A549 (cell line): Measurements from ENCODE around the gene XPNPEP1. TPM values are rescaled to one million over a fixed set of nuclear protein-coding genes. Genes with fewer than 3 reads are reported as not detected.

Experiments used
- ATAC-seq, 2 experiments: fragments of 200-7000 bp in 1 of 2; fragments of >200 bp in 1 of 2; cut with Nextera tagmentation in 1 of 2; cut with Tn5 transposase in 1 of 2; 3 replicates each; pipeline versions ENCODE4 v1.8.0 to v1.9.1; 2018 to 2020; ENCODE audit warnings: mild to moderate bottlenecking in 1 of 2, moderate library complexity in 1 of 2
- CTCF ChIA-PET: fragments of 300-600 bp; sonication (Branson Sonifier 250); formaldehyde crosslinking; extraction: SDS; loops from one replicate; lab custom pipeline; 2021; ENCODE audit warnings: antibody characterized with exemption, inconsistent platforms; lab: Yijun Ruan, JAX
- POLR2A ChIA-PET: fragments of 350-600 bp; formaldehyde crosslinking; extraction: SDS; loops from one replicate; lab custom pipeline; 2021; ENCODE audit warnings: antibody characterized with exemption, inconsistent platforms; lab: Yijun Ruan, JAX
- DNase-seq, 2 experiments: peaks; one replicate each; pipeline versions ENCODE4 v3.0.0 to v3.0.0-alpha.2; 2011 to 2016; ENCODE audit warnings: low read depth in 1 of 2, low spot score in 1 of 2
- FAIRE-seq: peaks from 2 replicates; lab custom pipeline; 2011; peaks lifted over from hg19 to GRCh38; lab: Jason Lieb, UNC
- H3K27ac ChIP-seq, 2 experiments: fragments of >200 bp; sonication (Bioruptor Twin); formaldehyde crosslinking; 3 replicates each; pipeline ENCODE4 v1.5.1; 2016 to 2017
- H3K4me1 ChIP-seq: fragments of >200 bp; sonication (Bioruptor Twin); formaldehyde crosslinking; 3 replicates; pipeline ENCODE4 v1.6.1; 2016
- H3K4me2 ChIP-seq: fragments of >200 bp; sonication (Bioruptor Twin); formaldehyde crosslinking; 3 replicates; pipeline ENCODE4 v1.6.1; 2016
- H3K4me3 ChIP-seq: fragments of >200 bp; sonication (Bioruptor Twin); formaldehyde crosslinking; 3 replicates; pipeline ENCODE4 v1.5.1; 2016
- H3K9me3 ChIP-seq: fragments of >200 bp; sonication (Bioruptor Twin); formaldehyde crosslinking; 3 replicates; pipeline ENCODE4 v1.6.1; 2016
- BHLHE40 ChIP-seq: IDR thresholded peaks from 2 replicates; pipeline ENCODE4 v1.6.1; 2012; ENCODE audit warnings: low read depth, low read length, inconsistent platforms
- CBX2 ChIP-seq: fragments of 200-600 bp; sonication (generic); IDR thresholded peaks from 2 replicates; pipeline ENCODE4 v1.6.1; 2016; ENCODE audit warnings: low read depth, mild to moderate bottlenecking, borderline replicate concordance
- CEBPB ChIP-seq, 2 experiments: fragments of >200 bp in 1 of 2; sonication (Bioruptor Twin) in 1 of 2; formaldehyde crosslinking in 1 of 2; IDR thresholded peaks; 2 replicates each; pipeline ENCODE4 v1.6.1; 2012 to 2016
- EHF ChIP-seq: fragments of 250-450 bp; sonication (Bioruptor Pico); IDR thresholded peaks from 2 replicates; pipeline ENCODE4 v1.5.0; 2020; ENCODE audit warnings: mild to moderate bottlenecking
- EHMT2 ChIP-seq: fragments of 200-600 bp; sonication (generic); IDR thresholded peaks from 2 replicates; pipeline ENCODE4 v1.6.1; 2016; ENCODE audit warnings: antibody characterized with exemption, low read depth, mild to moderate bottlenecking, moderate library complexity
- FOSB ChIP-seq: fragments of 250-450 bp; sonication (Bioruptor Pico); IDR thresholded peaks from 2 replicates; pipeline ENCODE4 v1.5.0; 2020; ENCODE audit warnings: mild to moderate bottlenecking, moderate library complexity
- FOXS1 ChIP-seq: fragments of 250-450 bp; sonication (Bioruptor Pico); IDR thresholded peaks from 2 replicates; pipeline ENCODE4 v1.5.0; 2020; ENCODE audit warnings: mild to moderate bottlenecking, moderate library complexity
- HES2 ChIP-seq: fragments of >200 bp; sonication (Bioruptor Twin); formaldehyde crosslinking; IDR thresholded peaks from 2 replicates; pipeline ENCODE4 v1.6.1; 2016
- JUNB ChIP-seq: fragments of >200 bp; sonication (Bioruptor Twin); formaldehyde crosslinking; IDR thresholded peaks from 2 replicates; pipeline ENCODE4 v1.6.1; 2016
- MAFK ChIP-seq: fragments of 450-650 bp; IDR thresholded peaks from 2 replicates; pipeline ENCODE4 v1.6.1; 2014; ENCODE audit not compliant: partially characterized antibody
- MAX ChIP-seq: IDR thresholded peaks from 2 replicates; pipeline ENCODE4 v1.6.1; 2012
- MYC ChIP-seq: IDR thresholded peaks from 2 replicates; pipeline ENCODE4 v1.6.1; 2012; ENCODE audit warnings: mild to moderate bottlenecking, inconsistent platforms, low read length, improper control_type of control experiment, borderline replicate concordance
- NFE2L2 ChIP-seq: fragments of 150-350 bp; conservative IDR thresholded peaks from 2 replicates; pipeline ENCODE4 v1.6.1; 2014; ENCODE audit warnings: low read length
- NPAS2 ChIP-seq: fragments of 250-450 bp; sonication (Bioruptor Pico); IDR thresholded peaks from 2 replicates; pipeline ENCODE4 v1.8.0; 2022; ENCODE audit warnings: mild to moderate bottlenecking, moderate library complexity, borderline replicate concordance
- PBX3 ChIP-seq: IDR thresholded peaks from 2 replicates; pipeline ENCODE4 v1.6.1; 2012
- POLR2AphosphoS2 ChIP-seq: conservative IDR thresholded peaks from 2 replicates; pipeline ENCODE4 v1.6.1; 2012; ENCODE audit warnings: low read length, improper control_type of control experiment, inconsistent platforms
- RAD21 ChIP-seq, 2 experiments: fragments of >200 bp in 1 of 2; sonication (Bioruptor Twin) in 1 of 2; formaldehyde crosslinking in 1 of 2; IDR thresholded peaks in 1 of 2; conservative IDR thresholded peaks in 1 of 2; 2 replicates in 1 of 2; 3 replicates in 1 of 2; pipeline ENCODE4 v1.6.1; 2012 to 2018; ENCODE audit warnings: inconsistent platforms in 1 of 2
- RARB ChIP-seq: fragments of 250-450 bp; sonication (Bioruptor Pico); IDR thresholded peaks from 2 replicates; pipeline ENCODE4 v1.8.0; 2021; ENCODE audit warnings: mild to moderate bottlenecking, moderate library complexity
- RCOR1 ChIP-seq: fragments of 150-350 bp; IDR thresholded peaks from 2 replicates; pipeline ENCODE4 v1.6.1; 2014; ENCODE audit warnings: antibody characterized with exemption, low read length, low read depth
- RFX5 ChIP-seq: fragments of 450-650 bp; IDR thresholded peaks from 2 replicates; pipeline ENCODE4 v1.7.1; 2014; ENCODE audit warnings: antibody characterized with exemption, mild to moderate bottlenecking, moderate library complexity
- RNF2 ChIP-seq: fragments of 200-600 bp; sonication (generic); IDR thresholded peaks from 2 replicates; pipeline ENCODE4 v1.6.1; 2016; ENCODE audit warnings: low read depth, mild to moderate bottlenecking, antibody characterized with exemption, moderate library complexity, borderline replicate concordance
- SMC3 ChIP-seq: fragments of >200 bp; sonication (Bioruptor Twin); formaldehyde crosslinking; IDR thresholded peaks from 3 replicates; pipeline ENCODE4 v1.6.1; 2018; ENCODE audit warnings: inconsistent platforms
- SREBF2 ChIP-seq: fragments of 450-650 bp; IDR thresholded peaks from 2 replicates; pipeline ENCODE4 v1.6.1; 2014; ENCODE audit warnings: mild to moderate bottlenecking, moderate library complexity
- TP53 ChIP-seq: fragments of 250-450 bp; sonication (Bioruptor Pico); IDR thresholded peaks from 2 replicates; pipeline ENCODE4 v1.5.0; 2021; ENCODE audit warnings: mild to moderate bottlenecking, moderate library complexity
- USF2 ChIP-seq: fragments of 450-650 bp; IDR thresholded peaks from 2 replicates; pipeline ENCODE4 v1.6.1; 2014; ENCODE audit warnings: antibody characterized with exemption
- ZC3H11A ChIP-seq: fragments of 450-650 bp; IDR thresholded peaks from 2 replicates; pipeline ENCODE4 v1.6.1; 2014; ENCODE audit warnings: antibody characterized with exemption, mild to moderate bottlenecking
- ZFP36 ChIP-seq: fragments of 450-650 bp; IDR thresholded peaks from 2 replicates; pipeline ENCODE4 v1.6.1; 2014; ENCODE audit warnings: borderline replicate concordance; ENCODE audit not compliant: partially characterized antibody
- WGBS: methylation state at CpG from one replicate; pipeline ENCODE4 v1.1.6; 2017; ENCODE audit errors: missing lambda C conversion rate; 5-methylcytosine and 5-hydroxymethylcytosine counted together
- polyA plus RNA-seq, 4 experiments: library from polyadenylated mRNA; depleted of rRNA in 3 of 4; stranded (reverse); fragments of >200 nt; fragmentation: RNase III in 1 of 4; extraction: RNeasy Plus Mini Kit Qiagen cat#74134 plus additional on column Dnase treatment in 1 of 4; gene quantifications; 2 replicates in 3 of 4; 3 replicates in 1 of 4; pipeline ENCODE4 v1.2.3, GENCODE V29; 2011 to 2017

Gene XPNPEP1
- polyA plus RNA-seq, 2 of the 4 experiments (the other 2 are of a cell fraction) = 32.5 to 53.9 TPM

GRCh38 chr10:109912335-109913281 is 10.7 kb downstream of the XPNPEP1 start:
- no peak for DNase-seq
- H3K9me3 ChIP-seq = no peaks in the 10 kb centered on the region
- no peak for FAIRE-seq
- 47% methylated on average over 2 of the region's 2 CpGs for WGBS
- H3K4me1 ChIP-seq = peaks cover 24% of the 10 kb centered on the region
- no peak overlapping the region for H3K27ac ChIP-seq
- H3K4me3 ChIP-seq = no peak overlapping the region
- ATAC-seq = no peak
- no peak overlapping the region; the same call in 2 of the 3 replicates for H3K4me2 ChIP-seq
- ChIA-PET CTCF (interaction anchor here (1.9 kb wide), 1 partner anchor 28 kb away, joined by 6 read pairs; no protein-coding TSS in a partner anchor), POLR2A (no interaction called here)
- TF ChIP-seq SREBF2 (no peak), PBX3 (no peak), NFE2L2 (no peak), POLR2AphosphoS2 (no peak), RARB (CRISPR knock-in tag) (no peak), USF2 (no peak), RNF2 (no peak), BHLHE40 (no peak)

DNA sequence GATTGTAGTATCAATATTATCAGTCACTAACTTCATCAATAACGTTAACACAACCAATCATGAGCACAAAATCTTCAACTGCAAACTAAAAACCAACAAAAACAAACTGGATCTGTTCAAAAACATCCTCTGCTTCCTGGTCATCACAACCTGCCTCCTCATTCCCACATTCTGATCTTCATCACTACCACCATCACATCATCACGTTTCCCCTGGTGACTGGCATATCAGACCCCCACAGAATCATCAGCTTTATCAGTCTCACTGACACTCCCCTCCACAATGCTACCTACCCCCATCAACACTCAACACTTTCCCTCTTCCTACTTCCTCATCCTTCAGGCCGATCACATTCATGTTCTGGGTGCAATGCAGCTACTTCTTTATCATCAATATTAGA is 11.4 kb downstream of the XPNPEP1 start:
- no peak for FAIRE-seq
- 82% methylated on average over 3 of the region's 3 CpGs for WGBS
- Histone ChIP-seq H3K27ac (no peak overlapping the region), H3K4me3 (no peak overlapping the region), H3K9me3 (no peaks in the 10 kb centered on the region), H3K4me2 (no peak overlapping the region), H3K4me1 (peaks cover 24% of the 10 kb centered on the region)
- no peak for ATAC-seq
- POLR2A ChIA-PET = no interaction called here
- DNase-seq = no peak
- TF ChIP-seq BHLHE40 = no peak
- no peak for TF ChIP-seq FOSB (CRISPR knock-in tag)
- TF ChIP-seq EHMT2 = no peak
- no peak for TF ChIP-seq CBX2
- no peak for TF ChIP-seq SMC3
- no peak for TF ChIP-seq EHF
- TF ChIP-seq CEBPB (IDR thresholded peaks at IDR 0.05) = no peak
- no peak for TF ChIP-seq NPAS2 (CRISPR knock-in tag)
- TF ChIP-seq RFX5 = no peak
- no peak for TF ChIP-seq RARB (CRISPR knock-in tag)
- TF ChIP-seq SREBF2 = no peak
- no peak for TF ChIP-seq JUNB
- CTCF ChIA-PET = no interaction called here

- WGBS = 88% methylated on average over 1 of the region's 1 CpG
- Histone ChIP-seq H3K4me2 (no peak overlapping the region), H3K27ac (no peak overlapping the region), H3K9me3 (no peaks in the 10 kb centered on the region), H3K4me3 (no peak overlapping the region), H3K4me1 (no peaks in the 10 kb centered on the region)
- FAIRE-seq = no peak
- CTCF ChIA-PET = interaction anchor here (2.3 kb wide), 1 partner anchor 22 kb away, joined by 10 read pairs; no protein-coding TSS in a partner anchor
- no peak for TF ChIP-seq BHLHE40
- TF ChIP-seq RFX5 = no peak
- no peak for TF ChIP-seq MAX
- no peak for TF ChIP-seq RCOR1
- no peak for TF ChIP-seq MAFK
- TF ChIP-seq RAD21 (conservative IDR thresholded peaks at IDR 0.05 in 1 of 2, IDR thresholded peaks at IDR 0.05 in 1 of 2) = no peak
- no peak for TF ChIP-seq MYC
- TF ChIP-seq ZFP36 = no peak
- TF ChIP-seq HES2 = no peak
- TF ChIP-seq FOXS1 (CRISPR knock-in tag) = no peak
- no peak for TF ChIP-seq TP53
- no peak for TF ChIP-seq ZC3H11A
- DNase-seq = no peak
- ATAC-seq = no peak
- POLR2A ChIA-PET = no interaction called here
Observed at GRCh38 chr10:109906316-109906715, 17.0 kb downstream of the XPNPEP1 start.
